ENCODE results near the gene MAP4K4.

Gene MAP4K4

DNA sequence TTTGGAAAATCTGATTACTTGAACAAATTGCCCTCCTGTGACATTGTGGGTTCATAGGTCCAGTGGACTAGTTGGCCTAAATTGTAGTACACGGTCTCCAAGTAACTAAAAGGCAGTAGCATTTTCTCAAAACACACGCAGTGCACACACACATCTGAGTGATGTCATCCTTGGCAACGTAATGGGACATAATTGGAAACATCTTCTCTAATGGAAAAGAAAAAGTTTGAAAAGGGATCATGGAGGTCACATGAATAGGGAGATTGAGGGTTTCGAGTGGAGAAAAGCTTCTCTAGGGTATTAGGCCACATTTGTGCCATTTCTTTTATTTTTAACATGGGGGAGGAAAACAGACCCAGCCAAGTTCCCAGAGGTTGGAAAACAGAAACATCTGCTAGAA is 93.3 kb downstream of the MAP4K4 start:
- peak; percentile 85 for DNase-seq (ENCODE audit: low read depth)

GRCh38 chr2:101792208-101792607 is 94.7 kb downstream of the MAP4K4 start:
- DNase-seq (ENCODE audit: low read depth), result no peak

DNA sequence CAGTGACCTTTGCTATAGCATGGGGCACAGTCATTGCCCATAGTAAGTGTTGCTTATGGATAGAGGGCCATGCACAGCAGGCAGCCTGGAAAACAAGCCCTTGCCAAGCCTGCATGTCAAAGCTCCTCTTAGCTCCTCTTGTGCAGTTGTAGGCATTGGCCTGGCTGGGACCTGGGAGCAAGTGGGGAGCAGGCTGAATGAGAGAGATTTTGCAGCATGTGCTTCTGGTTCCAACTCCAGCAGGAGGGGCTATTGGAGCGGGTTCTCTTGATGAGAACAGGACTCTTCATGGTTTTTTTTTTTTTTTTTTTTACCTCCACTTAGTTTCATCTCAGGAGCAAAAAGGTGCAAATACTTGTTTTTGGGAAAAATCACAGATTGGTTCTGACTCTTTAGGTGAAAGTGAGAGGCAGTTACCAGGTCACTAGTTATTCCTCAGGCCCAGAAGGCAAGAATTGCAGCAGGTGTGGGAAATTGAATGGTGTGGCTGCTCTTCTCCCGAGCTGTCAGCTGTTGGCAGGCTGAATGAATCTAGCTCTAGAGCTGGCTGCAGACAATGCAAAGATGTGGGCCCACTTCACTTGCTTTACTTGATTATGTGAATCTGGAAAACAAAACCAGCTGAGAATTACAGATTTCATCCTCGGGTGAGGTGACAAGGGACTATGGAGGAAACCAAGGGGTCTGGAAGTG is 95.9 kb downstream of the MAP4K4 start:
- no peak for DNase-seq (ENCODE audit: low read depth)

GRCh38 chr2:101794141-101794540 is 96.6 kb downstream of the MAP4K4 start:
- no peak for DNase-seq (ENCODE audit: low read depth)

- no peak for DNase-seq (ENCODE audit: low read depth)
Observed at GRCh38 chr2:101795033-101795432, 97.5 kb downstream of the MAP4K4 start.

- DNase-seq (ENCODE audit: low read depth), result no peak
Observed at GRCh38 chr2:101796825-101797600, 99.5 kb downstream of the MAP4K4 start.

- DNase-seq (ENCODE audit: low read depth), result no peak
Observed at GRCh38 chr2:101801496-101801895, 104.0 kb downstream of the MAP4K4 start.

DNA sequence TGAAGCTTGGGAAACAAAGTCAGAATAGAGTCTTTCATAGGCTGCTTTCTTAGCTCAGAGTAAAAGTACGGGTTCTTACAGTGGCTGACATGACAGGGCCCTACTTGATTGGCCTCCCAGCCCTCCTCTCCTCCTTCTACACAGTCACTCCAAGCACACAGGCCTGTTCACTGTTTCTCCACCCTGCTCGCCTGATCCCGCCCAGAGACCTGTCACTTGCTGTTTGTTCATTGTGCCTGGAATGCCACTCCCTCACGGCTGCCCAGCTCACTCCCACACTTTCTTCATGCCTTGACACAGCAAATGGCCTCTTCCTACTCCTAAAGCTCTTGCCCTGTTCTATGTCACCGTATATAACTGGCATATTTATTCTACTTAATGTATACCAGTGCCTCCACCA is 104.8 kb downstream of the MAP4K4 start:
- no peak for DNase-seq (ENCODE audit: low read depth)

- DNase-seq (ENCODE audit: low read depth), result no peak
Observed at GRCh38 chr2:101803128-101803527, 105.6 kb downstream of the MAP4K4 start.

GRCh38 chr2:101803945-101804696 is 106.6 kb downstream of the MAP4K4 start:
- no peak for DNase-seq (ENCODE audit: low read depth)

- no peak for DNase-seq (ENCODE audit: low read depth)
Observed at GRCh38 chr2:101805152-101806088, 107.9 kb downstream of the MAP4K4 start.

- DNase-seq (ENCODE audit: low read depth), result peak; percentile 53
Observed at GRCh38 chr2:101806123-101806522, 108.6 kb downstream of the MAP4K4 start.

- no peak for DNase-seq (ENCODE audit: low read depth)
Observed at GRCh38 chr2:101806701-101807100, 109.2 kb downstream of the MAP4K4 start.

GRCh38 chr2:101807242-101807641 is 109.7 kb downstream of the MAP4K4 start:
- no peak for DNase-seq (ENCODE audit: low read depth)

GRCh38 chr2:101808006-101808562 is 110.6 kb downstream of the MAP4K4 start:
- no peak for DNase-seq (ENCODE audit: low read depth)

DNA sequence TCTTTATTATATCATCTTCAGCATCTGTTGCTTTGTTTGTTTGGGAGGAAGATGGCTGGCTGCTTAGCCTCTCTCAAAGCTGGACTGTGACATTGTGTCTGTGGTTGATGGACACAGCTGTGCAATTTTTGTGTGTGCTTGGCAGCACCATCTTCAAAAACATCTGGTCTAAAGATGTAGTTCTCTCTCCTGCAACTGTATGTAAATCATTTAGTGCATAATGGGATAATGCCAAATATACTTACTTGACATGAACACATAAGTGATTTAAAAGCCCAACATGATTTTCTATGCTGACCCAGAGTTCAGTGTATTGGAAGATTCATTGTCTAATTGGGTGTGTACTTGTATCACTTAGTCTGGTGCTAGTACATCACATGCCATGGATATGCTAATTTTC is 112.2 kb downstream of the MAP4K4 start:
- DNase-seq (ENCODE audit: low read depth), result no peak

- DNase-seq (ENCODE audit: low read depth), result no peak
Observed at GRCh38 chr2:101811226-101812015, 113.9 kb downstream of the MAP4K4 start.

- DNase-seq (ENCODE audit: low read depth), result no peak
Observed at GRCh38 chr2:101812226-101812625, 114.7 kb downstream of the MAP4K4 start.

DNA sequence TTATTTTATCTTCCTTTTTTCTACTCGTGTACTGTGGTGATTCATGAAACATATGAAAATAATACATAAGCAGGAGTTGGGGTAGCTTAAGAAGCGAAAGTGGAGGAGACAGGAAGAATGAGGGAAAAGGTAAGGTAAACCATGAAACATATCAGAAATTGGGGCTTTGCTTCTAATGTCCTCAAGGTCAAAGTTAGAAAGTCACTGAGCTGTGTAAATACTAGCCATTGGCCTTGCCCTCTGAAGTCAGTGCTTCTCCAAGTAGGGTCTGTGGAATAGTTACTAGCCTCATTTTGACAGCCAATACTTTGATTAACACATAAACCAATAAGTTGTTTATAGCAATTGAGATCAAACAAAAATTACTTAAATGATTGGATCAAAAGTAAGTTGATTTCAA is 117.2 kb downstream of the MAP4K4 start:
- no peak for DNase-seq (ENCODE audit: low read depth)

GRCh38 chr2:101815154-101815553 is 117.6 kb downstream of the MAP4K4 start:
- no peak for DNase-seq (ENCODE audit: low read depth)

All from fibroblast of the conjunctiva (primary cell).